ENCODE results near the gene BCL2L11.

Gene BCL2L11

GRCh38 chr2:111191877-111192276 lies 71.2 kb downstream of the BCL2L11 start:
- no peak for DNase-seq (ENCODE audit: low spot score)

GRCh38 chr2:111192776-111193368 lies 72.2 kb downstream of the BCL2L11 start:
- no peak for DNase-seq (ENCODE audit: low spot score)

GRCh38 chr2:111194835-111195621 lies 74.3 kb downstream of the BCL2L11 start:
- no peak for DNase-seq (ENCODE audit: low spot score)

GRCh38 chr2:111196435-111196834 lies 75.7 kb downstream of the BCL2L11 start:
- no peak for DNase-seq (ENCODE audit: low spot score)

GRCh38 chr2:111198701-111199100 lies 78.0 kb downstream of the BCL2L11 start:
- DNase-seq (ENCODE audit: low spot score) = no peak

- no peak for DNase-seq (ENCODE audit: low spot score)
Measured at GRCh38 chr2:111199840-111200239, 79.1 kb downstream of the BCL2L11 start.

- no peak for DNase-seq (ENCODE audit: low spot score)
Measured at GRCh38 chr2:111200333-111200881, 79.7 kb downstream of the BCL2L11 start.

GRCh38 chr2:111201214-111201613 lies 80.5 kb downstream of the BCL2L11 start:
- no peak for DNase-seq (ENCODE audit: low spot score)

GRCh38 chr2:111202266-111203040 lies 81.7 kb downstream of the BCL2L11 start:
- no peak for DNase-seq (ENCODE audit: low spot score)

- no peak for DNase-seq (ENCODE audit: low spot score)
Measured at GRCh38 chr2:111204706-111205105, 84.0 kb downstream of the BCL2L11 start.

- DNase-seq (ENCODE audit: low spot score) = no peak
Measured at GRCh38 chr2:111205774-111206173, 85.1 kb downstream of the BCL2L11 start.

- DNase-seq (ENCODE audit: low spot score) = no peak
Measured at GRCh38 chr2:111207851-111208250, 87.1 kb downstream of the BCL2L11 start.

- DNase-seq (ENCODE audit: low spot score) = no peak
Measured at GRCh38 chr2:111208639-111209038, 87.9 kb downstream of the BCL2L11 start.

GRCh38 chr2:111209045-111209514 lies 88.4 kb downstream of the BCL2L11 start:
- no peak for DNase-seq (ENCODE audit: low spot score)

GRCh38 chr2:111210036-111210435 lies 89.3 kb downstream of the BCL2L11 start:
- DNase-seq (ENCODE audit: low spot score) = no peak

GRCh38 chr2:111213877-111214276 lies 93.2 kb downstream of the BCL2L11 start:
- no peak for DNase-seq (ENCODE audit: low spot score)

GRCh38 chr2:111216811-111217652 lies 96.3 kb downstream of the BCL2L11 start:
- no peak for DNase-seq (ENCODE audit: low spot score)

Measured in AG20443 (cell line).